HEK293 (cell line): ENCODE results near the gene SYTL3.

ENCODE experiments used
- CTCF ChIA-PET: fragments of 350-600 bp; formaldehyde crosslinking; extraction: SDS; loops from one replicate; lab custom pipeline; 2021; ENCODE audit warnings: antibody characterized with exemption; lab: Yijun Ruan, JAX
- POLR2A ChIA-PET: fragments of 300-600 bp; formaldehyde crosslinking; extraction: SDS; loops from one replicate; lab custom pipeline; 2020; ENCODE audit warnings: antibody characterized with exemption, inconsistent platforms; lab: Yijun Ruan, JAX
- H3K27ac ChIP-seq: fragments of 200-500 bp; sonication (Bioruptor generic); 2 replicates; pipeline ENCODE4 v1.5.1; 2014; ENCODE audit warnings: low read depth, low read length, control low read depth, inconsistent platforms; ENCODE audit errors: extremely low read depth
- H3K36me3 ChIP-seq, 2 experiments: fragments of 200-500 bp in 1 of 2; sonication (Bioruptor generic) in 1 of 2; 1 replicate in 1 of 2; 2 replicates in 1 of 2; pipeline ENCODE4 v1.5.1; 2014 to 2017; ENCODE audit warnings: inconsistent platforms in 2 of 2, low read length in 2 of 2; ENCODE audit not compliant: control insufficient read depth in 2 of 2, insufficient read depth in 1 of 2
- H3K4me1 ChIP-seq: fragments of 200-500 bp; sonication (Bioruptor generic); 2 replicates; pipeline ENCODE4 v1.5.1; 2014; ENCODE audit warnings: mild to moderate bottlenecking, low read length, inconsistent platforms; ENCODE audit not compliant: control insufficient read depth, insufficient read depth
- H3K4me3 ChIP-seq: 2 replicates; pipeline ENCODE4 v1.5.1; 2011; ENCODE audit warnings: low read depth, mild to moderate bottlenecking, control low read depth, low read length, moderate library complexity
- H3K9me3 ChIP-seq: fragments of 200-500 bp; sonication (Bioruptor generic); 2 replicates; pipeline ENCODE4 v1.5.1; 2014; ENCODE audit warnings: low read depth, low read length, inconsistent platforms; ENCODE audit not compliant: control insufficient read depth, insufficient read depth
- HOXC10 ChIP-seq: sonication (generic); formaldehyde crosslinking; IDR thresholded peaks from 2 replicates; pipeline ENCODE4 v1.8.1; 2023; ENCODE audit warnings: mild to moderate bottlenecking, missing genetic modification reagents
- KLF8 ChIP-seq: fragments of 450-650 bp; formaldehyde crosslinking; IDR thresholded peaks from 2 replicates; pipeline ENCODE4 v1.5.1; 2016; ENCODE audit warnings: missing biosample characterization, missing genetic modification characterization
- MEIS1 ChIP-seq: sonication (generic); formaldehyde crosslinking; IDR thresholded peaks from 2 replicates; pipeline ENCODE4 v1.8.1; 2022; ENCODE audit warnings: missing genetic modification reagents, mild to moderate bottlenecking, borderline replicate concordance
- OVOL3 ChIP-seq: fragments of 450-650 bp; formaldehyde crosslinking; IDR thresholded peaks from 2 replicates; pipeline ENCODE4 v1.5.1; 2016; ENCODE audit warnings: missing biosample characterization, missing genetic modification characterization
- ZBTB17 ChIP-seq: fragments of 450-650 bp; formaldehyde crosslinking; IDR thresholded peaks from 2 replicates; pipeline ENCODE4 v1.5.1; 2016; ENCODE audit warnings: missing biosample characterization, missing genetic modification characterization
- ZFP37 ChIP-seq: fragments of 450-650 bp; formaldehyde crosslinking; IDR thresholded peaks from 2 replicates; pipeline ENCODE4 v1.5.1; 2016; ENCODE audit warnings: missing biosample characterization, missing genetic modification characterization
- ZNF121 ChIP-seq: fragments of 450-650 bp; formaldehyde crosslinking; IDR thresholded peaks from 2 replicates; pipeline ENCODE4 v1.5.1; 2016; ENCODE audit warnings: missing biosample characterization, missing genetic modification characterization
- ZNF146 ChIP-seq: fragments of 450-650 bp; formaldehyde crosslinking; IDR thresholded peaks from 2 replicates; pipeline ENCODE4 v1.5.1; 2016; ENCODE audit warnings: missing biosample characterization, missing genetic modification characterization
- ZNF350 ChIP-seq: fragments of 450-650 bp; formaldehyde crosslinking; IDR thresholded peaks from 2 replicates; pipeline ENCODE4 v1.5.0; 2017; ENCODE audit warnings: missing biosample characterization, mild to moderate bottlenecking, missing genetic modification characterization
- ZNF529 ChIP-seq: fragments of 450-650 bp; formaldehyde crosslinking; IDR thresholded peaks from 2 replicates; pipeline ENCODE4 v1.5.1; 2017; ENCODE audit warnings: missing genetic modification characterization, missing biosample characterization; ENCODE audit not compliant: insufficient replicate concordance
- ZNF626 ChIP-seq: fragments of 450-650 bp; sonication (Bioruptor Pico); formaldehyde crosslinking; IDR thresholded peaks from 2 replicates; pipeline ENCODE4 v1.5.1; 2018; ENCODE audit warnings: missing biosample characterization, missing genetic modification characterization, inconsistent platforms
- ZNF629 ChIP-seq: fragments of 450-650 bp; formaldehyde crosslinking; IDR thresholded peaks from 2 replicates; pipeline ENCODE4 v1.5.1; 2017; ENCODE audit warnings: missing biosample characterization, missing genetic modification characterization
- ZNF654 ChIP-seq: fragments of 450-650 bp; formaldehyde crosslinking; IDR thresholded peaks from 2 replicates; pipeline ENCODE4 v1.5.1; 2016; ENCODE audit warnings: low read depth, missing biosample characterization, missing genetic modification characterization
- ZNF670 ChIP-seq: fragments of 450-650 bp; formaldehyde crosslinking; IDR thresholded peaks from 2 replicates; pipeline ENCODE4 v1.5.1; 2016; ENCODE audit warnings: missing biosample characterization, missing genetic modification characterization, low read depth
- ZNF677 ChIP-seq: fragments of 450-650 bp; IDR thresholded peaks from 2 replicates; pipeline ENCODE4 v1.5.0; 2018; ENCODE audit warnings: missing biosample characterization, mild to moderate bottlenecking, missing genetic modification characterization, moderate library complexity
- ZNF701 ChIP-seq: fragments of 450-650 bp; formaldehyde crosslinking; IDR thresholded peaks from 2 replicates; pipeline ENCODE4 v1.5.1; 2016; ENCODE audit warnings: missing biosample characterization, missing genetic modification characterization
- ZNF777 ChIP-seq: fragments of 450-650 bp; formaldehyde crosslinking; IDR thresholded peaks from 2 replicates; pipeline ENCODE4 v1.5.1; 2017; ENCODE audit warnings: missing biosample characterization, missing genetic modification characterization, borderline replicate concordance
- ZXDB ChIP-seq: fragments of 450-650 bp; formaldehyde crosslinking; IDR thresholded peaks from 2 replicates; pipeline ENCODE4 v1.5.1; 2016; ENCODE audit warnings: missing biosample characterization, missing genetic modification characterization
- TF ChIP-seq, protein P1 (sequence below): fragments of 450-650 bp; formaldehyde crosslinking; IDR thresholded peaks from 2 replicates; pipeline ENCODE4 v1.5.1; 2016; ENCODE audit warnings: missing biosample characterization, missing genetic modification characterization

The SYTL3 gene, protein sequence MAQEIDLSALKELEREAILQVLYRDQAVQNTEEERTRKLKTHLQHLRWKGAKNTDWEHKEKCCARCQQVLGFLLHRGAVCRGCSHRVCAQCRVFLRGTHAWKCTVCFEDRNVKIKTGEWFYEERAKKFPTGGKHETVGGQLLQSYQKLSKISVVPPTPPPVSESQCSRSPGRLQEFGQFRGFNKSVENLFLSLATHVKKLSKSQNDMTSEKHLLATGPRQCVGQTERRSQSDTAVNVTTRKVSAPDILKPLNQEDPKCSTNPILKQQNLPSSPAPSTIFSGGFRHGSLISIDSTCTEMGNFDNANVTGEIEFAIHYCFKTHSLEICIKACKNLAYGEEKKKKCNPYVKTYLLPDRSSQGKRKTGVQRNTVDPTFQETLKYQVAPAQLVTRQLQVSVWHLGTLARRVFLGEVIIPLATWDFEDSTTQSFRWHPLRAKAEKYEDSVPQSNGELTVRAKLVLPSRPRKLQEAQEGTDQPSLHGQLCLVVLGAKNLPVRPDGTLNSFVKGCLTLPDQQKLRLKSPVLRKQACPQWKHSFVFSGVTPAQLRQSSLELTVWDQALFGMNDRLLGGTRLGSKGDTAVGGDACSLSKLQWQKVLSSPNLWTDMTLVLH

DNA sequence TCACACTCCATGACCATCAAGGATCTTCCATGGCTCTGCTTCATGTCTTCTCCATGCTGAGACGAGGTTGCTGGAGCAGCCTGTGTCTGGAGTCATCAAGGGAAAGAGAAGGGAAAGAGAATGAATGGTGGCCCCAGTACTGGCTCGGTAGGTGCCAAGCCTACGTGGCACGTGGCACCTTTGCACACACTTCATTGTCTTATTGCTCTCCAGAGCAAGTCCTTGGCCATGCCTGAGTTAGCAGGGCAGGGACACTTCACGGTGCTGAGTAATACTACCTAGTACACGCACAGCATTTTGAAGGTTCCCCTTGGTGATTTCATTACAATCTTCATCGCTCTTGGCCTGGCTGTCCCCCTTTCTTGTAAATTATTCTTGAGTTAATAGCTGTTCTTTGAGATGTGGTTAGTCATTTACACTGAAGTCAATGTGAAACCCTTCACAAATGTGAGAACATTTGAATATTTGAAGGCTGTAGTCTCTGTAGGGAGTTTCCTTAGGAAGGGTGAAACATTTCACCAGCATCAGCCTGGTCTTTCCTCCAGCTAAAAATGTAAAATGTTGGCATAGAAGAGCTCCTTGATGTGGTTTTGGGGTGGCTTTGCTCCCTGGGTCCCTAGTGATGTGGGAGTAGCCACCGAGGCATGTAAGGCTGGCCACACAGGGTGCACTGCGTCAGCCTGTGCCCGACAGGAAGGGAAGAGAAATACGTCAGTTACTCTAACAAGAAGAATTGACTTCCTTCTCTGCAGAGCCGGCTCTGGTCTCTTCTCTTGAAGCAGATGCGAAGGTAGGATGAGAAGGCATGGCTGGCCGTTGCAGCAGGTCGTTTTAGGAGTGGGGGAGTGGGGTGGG is at the start of gene SYTL3:
SYTL3 (plus strand) TSS at position 766 of the 855 bp plus-strand sequence. CDS start 13,215 bp downstream, outside the sequence.
- TF ChIP-seq ZNF677 (tag by site-specific recombination) (no peak), ZNF529 (no peak), ZNF121 (tag by site-specific recombination) (no peak), OVOL3 (tag by site-specific recombination) (no peak), ZNF629 (tag by site-specific recombination) (0 out of 2 replicates have a peak, but pooled peaks have one; percentile 25), ZBTB17 (tag by site-specific recombination) (peak; percentile 54), MEIS1 (no peak)
- ChIA-PET CTCF (interaction anchor here (0.6 to 2.8 kb wide), 8 partner anchors 10 to 435 kb away, joined by 3 to 17 read pairs (median 4); no protein-coding TSS in a partner anchor), POLR2A (no interaction called here)

DNA sequence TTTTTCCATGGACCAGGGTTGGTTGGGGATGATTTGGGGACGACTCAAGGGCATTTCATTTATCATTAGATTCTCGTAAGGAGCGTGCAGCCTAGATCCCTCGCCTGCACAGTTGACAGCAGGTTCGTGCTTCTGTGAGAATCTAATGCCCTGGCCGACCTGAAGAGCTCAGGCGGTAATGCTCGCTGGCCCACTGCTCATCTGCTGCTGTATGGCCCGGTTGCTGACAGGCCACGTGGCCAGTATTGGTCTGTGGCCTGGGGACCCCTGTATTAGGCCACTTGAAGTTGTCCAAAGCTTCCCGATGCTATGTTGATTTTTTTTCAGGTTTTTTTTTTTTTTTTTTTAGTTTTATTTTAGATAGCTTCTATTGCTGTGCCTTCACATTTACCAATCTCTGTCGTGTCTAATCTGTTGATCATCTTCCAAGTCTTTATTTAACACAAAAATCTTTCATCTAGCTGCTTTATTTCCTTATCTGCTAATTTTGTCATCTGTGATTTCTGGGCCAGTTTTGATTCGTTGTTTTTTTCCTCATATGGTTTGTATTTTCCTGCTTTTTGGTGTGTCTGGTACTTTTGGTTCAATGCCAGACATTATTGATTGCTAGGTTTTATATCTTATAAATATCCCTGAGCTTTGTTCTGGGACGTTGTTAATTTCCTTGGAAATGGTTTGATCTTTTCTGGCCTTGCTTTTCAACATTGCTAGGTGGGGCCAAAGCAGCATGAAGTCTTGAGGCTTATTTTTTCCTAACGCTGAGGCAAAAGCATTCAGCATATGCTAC is 46.4 kb upstream of the SYTL3 start:
- Histone ChIP-seq H3K9me3 (no peaks in the 10 kb centered on the region), H3K4me1 (no peaks in the 10 kb centered on the region), H3K36me3 (peaks cover 7 to 59% of the 10 kb centered on the region in 2 experiments; a peak in 2 of 3 replicates), H3K4me3 (no peak overlapping the region), H3K27ac (no peak overlapping the region)
- TF ChIP-seq ZNF350 (tag by site-specific recombination), result no peak
- no peak for TF ChIP-seq ZNF654 (tag by site-specific recombination)
- no peak for TF ChIP-seq KLF8 (tag by site-specific recombination)
- no peak for TF ChIP-seq ZNF701 (tag by site-specific recombination)
- no peak for TF ChIP-seq ZXDB
- no peak for TF ChIP-seq ZNF626 (tag by site-specific recombination)
- no peak for TF ChIP-seq ZNF777 (tag by site-specific recombination)
- TF ChIP-seq, protein P1, sequence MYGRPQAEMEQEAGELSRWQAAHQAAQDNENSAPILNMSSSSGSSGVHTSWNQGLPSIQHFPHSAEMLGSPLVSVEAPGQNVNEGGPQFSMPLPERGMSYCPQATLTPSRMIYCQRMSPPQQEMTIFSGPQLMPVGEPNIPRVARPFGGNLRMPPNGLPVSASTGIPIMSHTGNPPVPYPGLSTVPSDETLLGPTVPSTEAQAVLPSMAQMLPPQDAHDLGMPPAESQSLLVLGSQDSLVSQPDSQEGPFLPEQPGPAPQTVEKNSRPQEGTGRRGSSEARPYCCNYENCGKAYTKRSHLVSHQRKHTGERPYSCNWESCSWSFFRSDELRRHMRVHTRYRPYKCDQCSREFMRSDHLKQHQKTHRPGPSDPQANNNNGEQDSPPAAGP (tag by site-specific recombination), result no peak
- TF ChIP-seq ZNF670 (tag by site-specific recombination), result no peak
- no peak for TF ChIP-seq ZNF146 (tag by site-specific recombination)
- no peak for TF ChIP-seq HOXC10 (CRISPR knock-in tag)
- TF ChIP-seq ZFP37 (tag by site-specific recombination), result no peak
- ChIA-PET POLR2A (interaction anchor here (0.7 to 1.0 kb wide), 2 partner anchors 15 to 41 kb away, joined by 3 to 10 read pairs; partner anchors contain the start of gene DYNLT1), CTCF (interaction anchor here (0.6 to 4.2 kb wide), 6 partner anchors 22 to 390 kb away, joined by 3 to 39 read pairs (median 10); no protein-coding TSS in a partner anchor)

More for the DNA sequence above, at the start of gene SYTL3:
- Histone ChIP-seq H3K9me3 (no peaks in the 10 kb centered on the region), H3K4me1 (peaks cover 5% of the 10 kb centered on the region; the same call in 1 of the 2 replicates), H3K4me3 (no peak within 1 kb of the TSS), H3K36me3 (no peaks in the 10 kb centered on the region), H3K27ac (no peak within 1 kb of the TSS)
